Measurements from ENCODE around the gene CAPN13. TPM values are rescaled to one million over a fixed set of nuclear protein-coding genes. Genes with fewer than 3 reads are reported as not detected.
A peak's percentile ranks its signal among the peaks of the same experiment; 100 is the strongest.

CAPN13 gene
- total and polyA plus RNA-seq, 2 donors (not counting 1 experiment from before 2014, with no cell fraction given) = not detected

DNA sequence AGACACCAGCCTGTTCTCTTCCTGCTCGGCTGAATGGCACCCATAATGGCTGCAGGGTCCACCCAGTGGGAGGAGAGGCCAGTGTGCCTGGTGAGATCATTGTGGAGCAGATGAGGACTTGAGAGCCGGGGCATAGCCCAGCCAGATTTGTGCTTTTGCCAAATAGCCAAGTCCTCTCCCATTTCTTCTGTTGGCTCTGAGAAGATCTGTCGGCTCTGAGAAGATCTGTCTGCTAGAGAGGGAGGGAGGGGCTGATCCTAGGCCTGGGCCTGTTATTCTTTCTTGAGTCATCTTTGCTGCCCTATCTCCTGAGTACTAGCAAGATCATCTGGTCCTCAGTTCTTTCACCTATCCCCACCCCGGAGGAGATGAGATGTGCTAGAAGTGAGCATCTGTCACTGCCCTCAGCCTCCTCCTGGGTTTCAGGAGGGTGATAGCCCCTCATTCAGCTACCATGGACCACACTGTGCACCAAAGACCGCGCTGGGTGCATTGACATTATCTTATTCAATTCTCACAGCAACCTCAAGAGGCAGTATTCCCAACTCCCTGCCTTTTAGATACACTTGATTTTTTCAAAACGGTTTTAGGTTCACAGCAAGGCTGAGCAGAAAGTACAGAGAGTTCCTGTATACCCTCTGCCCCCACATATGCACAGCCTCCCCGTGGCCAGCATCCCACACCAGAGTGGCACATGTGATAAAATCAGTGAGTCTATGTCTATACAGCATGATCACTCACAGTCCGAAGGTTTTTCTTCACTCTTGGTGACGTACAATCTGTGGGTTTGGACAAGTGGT, 98.6 kb downstream of the CAPN13 start:
- intact Hi-C loops (cut with micrococcal nuclease) = loop anchor here (5.0 to 10.0 kb wide), 2 partner anchors 234 to 371 kb away; no protein-coding TSS in a partner anchor
- Mint-ChIP-seq H3K4me1 (peaks cover 6% of the 10 kb centered on the region), H3K9me3 (ENCODE audit: insufficient read depth) (no peaks in the 10 kb centered on the region), H3K4me3 (no peak overlapping the region), H3K27ac (no peak overlapping the region), H3K27me3 (no peaks in the 10 kb centered on the region)
- H3K27ac ChIP-seq (ENCODE audit: low read length in 2 of 2) = no peak overlapping the region
- ChIA-PET CTCF (interaction anchor here (0.8 to 13.9 kb wide), 11 partner anchors 14 to 816 kb away, joined by 4 to 610 read pairs (median 92); partner anchors contain the start of gene LBH), POLR2A (interaction anchor here (1.0 kb wide), 1 partner anchor 544 kb away, joined by 3 read pairs; no protein-coding TSS in a partner anchor)
- no peak overlapping the region for H3K4me3 ChIP-seq (ENCODE audit: control extremely low read depth in 1 of 5, extremely low read depth in 1 of 5, insufficient read depth in 1 of 5, low read depth in 2 of 5, low read length in 4 of 5)
- H2AFZ ChIP-seq (ENCODE audit: insufficient read depth, low read depth, low read length, poor library complexity, severe bottlenecking) = no peak overlapping the region
- H3K9ac ChIP-seq (ENCODE audit: low read length) = no peak overlapping the region
- no peaks in the 10 kb centered on the region for H3K79me2 ChIP-seq (ENCODE audit: control insufficient read depth, insufficient read depth, low read length)
- no peaks in the 10 kb centered on the region for H3K9me3 ChIP-seq (ENCODE audit: control extremely low read depth in 1 of 3, control insufficient read depth in 2 of 3, insufficient read depth in 1 of 3, low read length in 2 of 3)
- TF ChIP-seq, protein P1, sequence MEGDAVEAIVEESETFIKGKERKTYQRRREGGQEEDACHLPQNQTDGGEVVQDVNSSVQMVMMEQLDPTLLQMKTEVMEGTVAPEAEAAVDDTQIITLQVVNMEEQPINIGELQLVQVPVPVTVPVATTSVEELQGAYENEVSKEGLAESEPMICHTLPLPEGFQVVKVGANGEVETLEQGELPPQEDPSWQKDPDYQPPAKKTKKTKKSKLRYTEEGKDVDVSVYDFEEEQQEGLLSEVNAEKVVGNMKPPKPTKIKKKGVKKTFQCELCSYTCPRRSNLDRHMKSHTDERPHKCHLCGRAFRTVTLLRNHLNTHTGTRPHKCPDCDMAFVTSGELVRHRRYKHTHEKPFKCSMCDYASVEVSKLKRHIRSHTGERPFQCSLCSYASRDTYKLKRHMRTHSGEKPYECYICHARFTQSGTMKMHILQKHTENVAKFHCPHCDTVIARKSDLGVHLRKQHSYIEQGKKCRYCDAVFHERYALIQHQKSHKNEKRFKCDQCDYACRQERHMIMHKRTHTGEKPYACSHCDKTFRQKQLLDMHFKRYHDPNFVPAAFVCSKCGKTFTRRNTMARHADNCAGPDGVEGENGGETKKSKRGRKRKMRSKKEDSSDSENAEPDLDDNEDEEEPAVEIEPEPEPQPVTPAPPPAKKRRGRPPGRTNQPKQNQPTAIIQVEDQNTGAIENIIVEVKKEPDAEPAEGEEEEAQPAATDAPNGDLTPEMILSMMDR (IDR thresholded peaks at IDR 0.05) = peak; percentile 58
- no peak for TF ChIP-seq EZH2 (IDR thresholded peaks at IDR 0.05; ENCODE audit: borderline replicate concordance, insufficient read depth, low read depth, low read length, poor library complexity, severe bottlenecking)
- no peaks in the 10 kb centered on the region for H3K27me3 ChIP-seq (replicated peaks in 1 of 4; ENCODE audit: control extremely low read depth in 1 of 4, control insufficient read depth in 3 of 4, insufficient read depth in 4 of 4, low read length in 3 of 4)
- no peaks in the 10 kb centered on the region for H3K36me3 ChIP-seq (replicated peaks in 1 of 2; ENCODE audit: control extremely low read depth in 1 of 2, control insufficient read depth in 1 of 2, extremely low read depth in 1 of 2, insufficient read depth in 2 of 2, low read length in 1 of 2)
- H4K20me1 ChIP-seq (ENCODE audit: control insufficient read depth, insufficient read depth, low read length, poor library complexity, severe bottlenecking) = no peaks in the 10 kb centered on the region
- peak; percentile 20 for DNase-seq
- ATAC-seq (ENCODE audit: low read depth) = no peak
- H3K4me1 ChIP-seq (ENCODE audit: control insufficient read depth in 2 of 2, insufficient read depth in 2 of 2, low read length in 2 of 2) = peaks cover 0 to 11% of the 10 kb centered on the region in 2 donors
- 75% methylated on average over 7 of the region's 10 CpGs for WGBS (ENCODE audit: insufficient coverage)
- no peak overlapping the region for H3K4me2 ChIP-seq (replicated peaks; ENCODE audit: low read depth, low read length, poor library complexity, severe bottlenecking)
